GM23338 (cell line): ENCODE measurements around the gene TPRKB. TPM values are rescaled to one million over a fixed set of nuclear protein-coding genes. Genes with fewer than 3 reads are reported as not detected.

Experiments
- ATAC-seq: fragments of 200-7000 bp; cut with Tn5 transposase; 3 replicates; pipeline ENCODE4 v1.9.1; 2020
- DNase-seq: peaks from one replicate; pipeline ENCODE4 v3.0.0-alpha.2; 2015; ENCODE audit warnings: low spot score
- H2AFZ ChIP-seq: fragments of 200-600 bp; sonication (generic); 2 replicates; pipeline ENCODE4 v1.8.0; 2016; ENCODE audit warnings: antibody characterized with exemption, mild to moderate bottlenecking, moderate library complexity
- H3F3A ChIP-seq: fragments of 200-600 bp; sonication (generic); replicated peaks from 2 replicates; pipeline ENCODE4 v1.8.0; 2017; ENCODE audit warnings: antibody characterized with exemption, mixed run types, low read depth
- H3K27ac ChIP-seq: fragments of 200-600 bp; sonication (generic); 2 replicates; pipeline ENCODE4 v1.6.1; 2016; ENCODE audit warnings: low read depth
- H3K27me3 ChIP-seq: fragments of 200-600 bp; sonication (generic); 2 replicates; pipeline ENCODE4 v1.8.0; 2016; ENCODE audit warnings: mild to moderate bottlenecking, mixed run types, moderate library complexity; ENCODE audit not compliant: insufficient read depth
- H3K36me3 ChIP-seq: fragments of 200-600 bp; sonication (generic); 2 replicates; pipeline ENCODE4 v1.8.0; 2016; ENCODE audit warnings: mild to moderate bottlenecking; ENCODE audit not compliant: insufficient read depth
- H3K4me1 ChIP-seq: fragments of 200-600 bp; sonication (generic); 2 replicates; pipeline ENCODE4 v1.8.0; 2016; ENCODE audit warnings: mild to moderate bottlenecking, moderate library complexity; ENCODE audit not compliant: insufficient read depth
- H3K4me2 ChIP-seq: fragments of 200-600 bp; sonication (generic); 2 replicates; pipeline ENCODE4 v1.7.1; 2017; ENCODE audit warnings: mixed run types
- H3K4me3 ChIP-seq: fragments of 200-600 bp; sonication (generic); 2 replicates; pipeline ENCODE4 v1.6.1; 2016; ENCODE audit warnings: mixed run types
- H3K79me2 ChIP-seq: fragments of 200-600 bp; sonication (generic); replicated peaks from 2 replicates; pipeline ENCODE4 v1.8.0; 2017; ENCODE audit warnings: mild to moderate bottlenecking; ENCODE audit not compliant: insufficient read depth
- H3K9me2 ChIP-seq: fragments of 200-600 bp; sonication (generic); 2 replicates; pipeline ENCODE4 v1.8.0; 2017; ENCODE audit not compliant: insufficient read depth
- H4K20me1 ChIP-seq: fragments of 200-600 bp; sonication (generic); replicated peaks from 2 replicates; pipeline ENCODE4 v1.8.0; 2017; ENCODE audit warnings: mild to moderate bottlenecking; ENCODE audit not compliant: insufficient read depth
- H3K27ac Mint-ChIP-seq: 2 replicates; pipeline ENCODE4 v1.8.0; 2020; ENCODE audit warnings: inconsistent platforms, mild to moderate bottlenecking, moderate library complexity, mixed read lengths
- H3K27me3 Mint-ChIP-seq: 3 replicates; pipeline ENCODE4 v1.8.0; 2022; ENCODE audit warnings: low read depth, mild to moderate bottlenecking, moderate library complexity, mixed read lengths, inconsistent platforms; ENCODE audit not compliant: insufficient read depth, poor library complexity
- H3K36me3 Mint-ChIP-seq: 3 replicates; pipeline ENCODE4 v1.8.0; 2021; ENCODE audit warnings: low read depth, mild to moderate bottlenecking, inconsistent platforms, moderate library complexity, mixed read lengths
- H3K4me1 Mint-ChIP-seq: 3 replicates; pipeline ENCODE4 v1.8.0; 2020; ENCODE audit warnings: mild to moderate bottlenecking, inconsistent platforms, mixed read lengths
- H3K4me3 Mint-ChIP-seq: 3 replicates; pipeline ENCODE4 v1.8.0; 2021; ENCODE audit warnings: moderate library complexity, mild to moderate bottlenecking, inconsistent platforms, mixed read lengths
- H3K9me3 Mint-ChIP-seq: 3 replicates; pipeline ENCODE4 v1.8.0; 2020; ENCODE audit warnings: moderate library complexity, mild to moderate bottlenecking, inconsistent platforms, mixed read lengths
- CREB1 ChIP-seq: fragments of 250-450 bp; sonication (Bioruptor Pico); IDR thresholded peaks from 2 replicates; pipeline ENCODE4 v1.5.0; 2020; ENCODE audit warnings: low read depth, mild to moderate bottlenecking, moderate library complexity
- CTCF ChIP-seq, 2 experiments: fragments of 200-600 bp in 1 of 2; sonication (generic) in 1 of 2; conservative IDR thresholded peaks; 2 replicates each; pipeline versions ENCODE4 v1.5.1 to v1.6.1; 2016 to 2017; ENCODE audit warnings: antibody characterized with exemption in 2 of 2, low read depth in 2 of 2, mild to moderate bottlenecking in 2 of 2, moderate library complexity in 1 of 2
- STAT1 ChIP-seq: IDR thresholded peaks from one replicate; pipeline ENCODE4 v1.6.1; 2016; ENCODE audit warnings: antibody characterized with exemption; ENCODE audit not compliant: unreplicated experiment
- ZNF462 ChIP-seq: fragments of 250-450 bp; sonication (Bioruptor Pico); IDR thresholded peaks from 2 replicates; pipeline ENCODE4 v1.5.0; 2020; ENCODE audit warnings: mild to moderate bottlenecking, moderate library complexity
- polyA plus RNA-seq: library from polyadenylated mRNA; unstranded; fragments of >200 nt; fragmentation: Nextera tagmentation; extraction: Ambion mirVana; gene quantifications from 2 replicates; pipeline ENCODE4 v1.2.1, GENCODE V29; 2016
- total RNA-seq: library from RNA; depleted of rRNA; stranded (reverse); fragments of >200 nt; shearing (Covaris generic); gene quantifications from 2 replicates; pipeline ENCODE4 v1.2.3, GENCODE V29; 2014
- TF ChIP-seq, protein P1 (sequence below): IDR thresholded peaks from 2 replicates; pipeline ENCODE4 v1.6.1; 2016; ENCODE audit warnings: antibody characterized with exemption

Gene TPRKB
- total and polyA plus RNA-seq, 2 experiments from 2014 or later: 31.2 to 186 TPM

DNA sequence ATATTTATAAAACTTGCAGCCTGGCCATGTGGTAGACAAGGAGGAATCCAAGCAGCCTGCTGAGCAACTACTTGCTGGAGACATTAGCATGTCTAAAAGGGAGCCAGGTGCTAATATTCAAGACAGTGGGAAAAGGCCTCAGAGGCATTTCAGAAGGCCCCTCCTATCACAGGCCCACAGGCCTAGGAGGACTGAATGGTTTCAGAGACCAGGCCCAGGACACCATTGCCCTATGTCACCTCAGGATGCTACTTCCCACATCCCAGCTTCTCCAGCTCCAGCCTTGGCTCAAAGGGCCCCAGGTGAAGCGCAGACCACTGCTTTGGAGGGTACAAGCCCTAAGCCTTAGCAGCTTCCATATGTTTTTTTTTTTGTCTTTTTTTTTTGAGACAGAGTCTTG lies 39.0 kb downstream of the TPRKB start (continued):
- no peak for TF ChIP-seq ZNF462
- TF ChIP-seq CREB1 (CRISPR knock-in tag): no peak
- no peak for TF ChIP-seq CTCF (conservative IDR thresholded peaks at IDR 0.05; ENCODE audit: low read depth in 2 of 2)
- TF ChIP-seq, protein P1, sequence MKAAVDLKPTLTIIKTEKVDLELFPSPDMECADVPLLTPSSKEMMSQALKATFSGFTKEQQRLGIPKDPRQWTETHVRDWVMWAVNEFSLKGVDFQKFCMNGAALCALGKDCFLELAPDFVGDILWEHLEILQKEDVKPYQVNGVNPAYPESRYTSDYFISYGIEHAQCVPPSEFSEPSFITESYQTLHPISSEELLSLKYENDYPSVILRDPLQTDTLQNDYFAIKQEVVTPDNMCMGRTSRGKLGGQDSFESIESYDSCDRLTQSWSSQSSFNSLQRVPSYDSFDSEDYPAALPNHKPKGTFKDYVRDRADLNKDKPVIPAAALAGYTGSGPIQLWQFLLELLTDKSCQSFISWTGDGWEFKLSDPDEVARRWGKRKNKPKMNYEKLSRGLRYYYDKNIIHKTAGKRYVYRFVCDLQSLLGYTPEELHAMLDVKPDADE: no peak

- H3K36me3 ChIP-seq: no peaks in the 10 kb centered on the region
- H3F3A ChIP-seq: no peaks in the 10 kb centered on the region
- Mint-ChIP-seq H3K4me1 (no peaks in the 10 kb centered on the region), H3K4me3 (no peak overlapping the region), H3K27me3 (peaks cover 4% of the 10 kb centered on the region), H3K9me3 (peaks cover 40% of the 10 kb centered on the region), H3K36me3 (0 out of 3 replicates have a peak, but pooled peaks cover 4% of the 10 kb centered on the region), H3K27ac (no peak overlapping the region)
- H3K27me3 ChIP-seq: no peaks in the 10 kb centered on the region
- H2AFZ ChIP-seq: no peak overlapping the region
- H3K4me3 ChIP-seq: no peak overlapping the region
- no peak overlapping the region for H3K4me2 ChIP-seq
- DNase-seq (no peak), ATAC-seq (no peak)
- H3K27ac ChIP-seq: no peak overlapping the region
- no peaks in the 10 kb centered on the region for H4K20me1 ChIP-seq
- no peaks in the 10 kb centered on the region for H3K79me2 ChIP-seq
- no peaks in the 10 kb centered on the region for H3K9me2 ChIP-seq
- no peaks in the 10 kb centered on the region for H3K4me1 ChIP-seq
- TF ChIP-seq CTCF (conservative IDR thresholded peaks at IDR 0.05; ENCODE audit: low read depth in 2 of 2) (no peak), STAT1 (no peak)
Observed at GRCh38 chr2:73697606-73698005, 39.5 kb downstream of the TPRKB start.
